BJ (cell line): ENCODE results near the gene ZNF518B. TPM values are rescaled to one million over a fixed set of nuclear protein-coding genes. Genes with fewer than 3 reads are reported as not detected.
A peak's percentile ranks its signal among the peaks of the same experiment; 100 is the strongest.

ENCODE experiments used
- CTCF ChIA-PET: fragments of 350-600 bp; formaldehyde crosslinking; extraction: SDS; loops from one replicate; lab custom pipeline; 2021; ENCODE audit warnings: antibody characterized with exemption, inconsistent platforms; lab: Yijun Ruan, JAX
- POLR2A ChIA-PET: fragments of 300-600 bp; sonication (Branson Sonifier 250); formaldehyde crosslinking; extraction: SDS; loops from one replicate; lab custom pipeline; 2021; ENCODE audit warnings: antibody characterized with exemption; lab: Charles Lee
- DNase-seq: peaks from one replicate; pipeline ENCODE4 v3.0.0-alpha.2; 2011; ENCODE audit warnings: low read depth
- H3K27me3 ChIP-seq: 2 replicates; pipeline ENCODE4 v1.6.0; 2011; ENCODE audit warnings: low read length; ENCODE audit not compliant: control insufficient read depth, insufficient read depth
- H3K36me3 ChIP-seq: 2 replicates; pipeline ENCODE4 v1.5.1; 2011; ENCODE audit warnings: low read length; ENCODE audit not compliant: control insufficient read depth, insufficient read depth
- H3K4me3 ChIP-seq: 2 replicates; pipeline ENCODE4 v1.5.1; 2011; ENCODE audit warnings: low read depth, mild to moderate bottlenecking, control low read depth, low read length
- CTCF ChIP-seq: IDR thresholded peaks from 2 replicates; pipeline ENCODE4 v1.5.1; 2011; ENCODE audit warnings: low read depth, mild to moderate bottlenecking, control low read depth, inconsistent platforms, low read length, moderate library complexity; ENCODE audit not compliant: insufficient read depth
- polyA minus RNA-seq: library from RNA; depleted of rRNA, polyadenylated mRNA; stranded (reverse); fragments of >200 nt; gene quantifications from 2 replicates; pipeline ENCODE4 v1.2.3, GENCODE V29; 2011; rRNA and poly(A)+ RNA removed
- polyA plus RNA-seq: library from polyadenylated mRNA; depleted of rRNA; stranded (reverse); fragments of >200 nt; gene quantifications from 2 replicates; pipeline ENCODE4 v1.2.3, GENCODE V29; 2011; rRNA removed

Gene ZNF518B
- 8.7 and 17.9 TPM in 2 replicates for polyA plus RNA-seq
- 23.8 and 27.3 TPM in 2 replicates for polyA minus RNA-seq

GRCh38 chr4:10457255-10457801 is at the start of gene ZNF518B:
Gene ZNF518B, minus strand, starts transcription at chr4:10457426. Its CDS starts 11,098 bp downstream, at chr4:10446328.
- Histone ChIP-seq H3K36me3 (peaks cover 8% of the 10 kb centered on the region), H3K27me3 (peaks cover 3% of the 10 kb centered on the region), H3K4me3 (peak within 1 kb of the TSS; percentile 65)
- no peak for DNase-seq
- POLR2A ChIA-PET = no interaction called here
- CTCF ChIA-PET = interaction anchor here (1.1 to 1.6 kb wide), 3 partner anchors 28 to 294 kb away, joined by 4 to 5 read pairs (median 4); no protein-coding TSS in a partner anchor
- TF ChIP-seq CTCF = no peak

- ChIA-PET POLR2A (no interaction called here), CTCF (interaction anchor here (0.6 kb wide), 1 partner anchor 752 kb away, joined by 3 read pairs; no protein-coding TSS in a partner anchor)
- H3K36me3 ChIP-seq = no peaks in the 10 kb centered on the region
- DNase-seq = no peak
- H3K4me3 ChIP-seq = no peak overlapping the region
- H3K27me3 ChIP-seq = no peaks in the 10 kb centered on the region
- TF ChIP-seq CTCF = no peak
Measured at GRCh38 chr4:10506077-10506476, 48.9 kb upstream of the ZNF518B start.

GRCh38 chr4:10504570-10505179 is 47.4 kb upstream of the ZNF518B start:
- no peak overlapping the region for H3K4me3 ChIP-seq
- no peaks in the 10 kb centered on the region for H3K36me3 ChIP-seq
- ChIA-PET CTCF (no interaction called here), POLR2A (no interaction called here)
- no peak for TF ChIP-seq CTCF
- H3K27me3 ChIP-seq = no peaks in the 10 kb centered on the region
- no peak for DNase-seq

GRCh38 chr4:10502717-10503116 is 45.5 kb upstream of the ZNF518B start:
- ChIA-PET POLR2A (no interaction called here), CTCF (no interaction called here)
- DNase-seq = no peak
- Histone ChIP-seq H3K4me3 (no peak overlapping the region), H3K27me3 (no peaks in the 10 kb centered on the region), H3K36me3 (no peaks in the 10 kb centered on the region)
- TF ChIP-seq CTCF = no peak

- Histone ChIP-seq H3K4me3 (no peak overlapping the region), H3K36me3 (no peaks in the 10 kb centered on the region), H3K27me3 (no peaks in the 10 kb centered on the region)
- POLR2A ChIA-PET = no interaction called here
- no peak for DNase-seq
- no peak for TF ChIP-seq CTCF
- CTCF ChIA-PET = no interaction called here
Measured at GRCh38 chr4:10500776-10501175, 43.5 kb upstream of the ZNF518B start.
